Left kidney (tissue), 2 donors: ENCODE results near the gene GABPA. TPM values are rescaled to one million over a fixed set of nuclear protein-coding genes. Genes with fewer than 3 reads are reported as not detected.

ENCODE experiments used
- DNase-seq: peaks from one replicate; pipeline ENCODE4 v3.0.0-alpha.2; 2013
- polyA plus RNA-seq: library from polyadenylated mRNA; unstranded; fragments of 120-200 nt; gene quantifications from one replicate; pipeline ENCODE4 v1.2.1, GENCODE V29; 2013; ENCODE audit not compliant: insufficient read length

GABPA gene
- polyA plus RNA-seq, 1 donor = 51.0 TPM

DNA sequence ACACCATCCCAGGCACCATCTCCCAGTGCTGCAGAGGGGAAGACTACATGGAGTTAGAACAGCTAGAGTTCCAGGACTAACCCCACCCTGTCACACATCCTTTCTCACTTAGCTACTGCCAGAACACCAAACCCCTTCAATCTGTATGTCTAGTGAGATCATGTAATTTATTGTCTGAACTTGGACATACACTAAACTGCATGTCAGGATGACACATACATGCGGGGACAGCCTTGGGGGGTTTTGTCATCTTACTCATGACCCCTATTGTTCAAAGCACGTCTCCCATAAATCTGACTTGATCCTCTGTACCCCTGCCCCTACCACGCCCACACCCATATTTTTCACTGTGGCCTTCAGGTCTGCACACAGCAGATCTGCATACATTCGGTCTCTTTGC lies 71.3 kb downstream of the GABPA start:
- no peak for DNase-seq

DNA sequence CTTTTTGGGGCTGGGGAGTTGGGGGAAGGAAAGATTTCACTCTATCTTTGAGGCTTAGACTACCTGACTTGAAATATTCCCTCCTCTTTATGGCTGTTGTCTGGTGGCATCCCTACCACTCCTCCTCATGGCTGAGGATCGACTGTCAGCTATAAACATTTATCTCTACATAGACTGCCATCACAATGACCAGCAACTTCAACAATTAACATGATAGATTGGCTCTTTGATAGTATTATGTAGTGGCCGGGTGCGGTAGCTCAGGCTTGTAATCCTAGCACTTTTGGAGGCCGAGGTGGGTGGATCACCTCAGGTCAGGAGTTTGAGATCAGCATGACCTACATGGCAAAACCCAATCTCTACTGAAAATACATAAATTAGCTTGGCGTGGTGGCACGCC lies 72.4 kb downstream of the GABPA start:
- no peak for DNase-seq

DNA sequence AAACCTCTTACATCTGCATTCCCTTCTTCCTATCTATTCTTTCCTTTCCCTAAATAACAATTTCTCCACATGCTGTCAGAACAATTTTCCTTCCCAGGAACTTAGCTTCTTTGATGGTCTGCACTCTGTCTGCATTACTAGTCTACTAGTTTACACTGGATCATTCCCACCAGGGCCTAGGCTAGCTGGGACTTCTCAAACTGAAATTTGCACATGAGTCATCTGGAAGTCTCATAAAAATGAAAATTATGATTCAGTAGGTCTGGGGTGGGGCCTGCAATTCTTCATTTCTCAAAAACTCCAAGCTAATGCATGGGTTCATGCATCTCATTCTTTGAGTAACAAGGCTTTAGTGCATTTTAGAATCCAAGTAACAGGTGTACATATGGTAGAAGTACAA lies 74.2 kb downstream of the GABPA start:
- DNase-seq = no peak

GRCh38 chr21:25811186-25811585 lies 76.4 kb downstream of the GABPA start:
- no peak for DNase-seq

DNA sequence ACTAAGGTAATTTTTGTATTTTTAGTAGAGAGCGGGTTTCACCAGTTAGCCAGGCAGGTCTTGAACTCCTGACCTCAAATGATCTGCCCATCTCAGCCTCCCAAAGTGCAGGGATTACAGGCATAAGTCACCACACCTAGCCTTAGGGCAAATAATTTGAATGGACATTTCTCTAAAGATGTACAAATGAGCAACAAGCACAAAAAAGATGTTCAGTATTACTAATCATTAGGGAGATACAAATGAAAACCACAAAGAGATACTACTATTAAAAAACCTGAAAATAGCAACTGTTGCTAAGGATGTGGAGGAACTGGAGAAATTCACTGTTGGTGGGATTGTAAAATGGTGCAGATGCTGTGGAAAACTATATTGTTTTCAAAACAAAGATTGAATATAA lies 79.1 kb downstream of the GABPA start:
- no peak for DNase-seq

GRCh38 chr21:25818121-25818520 lies 83.3 kb downstream of the GABPA start:
- no peak for DNase-seq

DNA sequence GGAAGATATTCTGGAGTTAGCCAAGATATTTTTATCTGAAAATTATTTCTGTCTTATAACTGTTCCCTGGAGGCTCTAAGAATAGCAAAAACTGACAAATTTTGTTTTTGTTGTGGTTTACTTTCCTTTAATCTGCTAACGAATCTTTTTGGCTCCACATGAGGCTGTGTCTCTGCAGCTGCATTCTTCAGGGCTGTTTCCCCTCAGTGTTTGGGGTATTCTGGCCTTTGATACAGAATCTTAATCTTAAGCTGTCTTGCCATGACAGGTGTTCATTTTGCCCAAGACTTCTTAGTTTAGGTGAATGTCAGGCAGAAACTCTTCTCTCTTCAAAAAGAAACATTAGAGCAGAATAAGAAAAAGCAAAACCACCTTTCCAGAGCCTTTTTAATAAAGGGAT lies 83.8 kb downstream of the GABPA start:
- DNase-seq = no peak

Other genes with a start within 250 kb of the GABPA start
- 40.6 TPM for gene MRPL39, start 127.5 kb upstream of the GABPA start, polyA plus RNA-seq
- 14.1 TPM for gene JAM2, start 95.7 kb upstream of the GABPA start, polyA plus RNA-seq
- 231 TPM for gene ATP5PF, start 68 bp upstream of the GABPA start, polyA plus RNA-seq